MM.1S (cell line): ENCODE measurements around the gene AQR.

Experiments
- CTCF ChIP-seq: fragments of 300-600 bp; sonication (generic); IDR thresholded peaks from 2 replicates; pipeline ENCODE4 v1.5.1; 2016; ENCODE audit warnings: antibody characterized with exemption, low read length, mixed read lengths
- EZH2 ChIP-seq: fragments of 300-600 bp; sonication (generic); optimal IDR thresholded peaks from 2 replicates; pipeline ENCODE3; 2017; ENCODE audit warnings: low read depth, mild to moderate bottlenecking, antibody characterized with exemption, low read length, mixed read lengths
- EZH2phosphoT487 ChIP-seq: fragments of 300-600 bp; sonication (generic); IDR thresholded peaks from 2 replicates; pipeline ENCODE4 v1.6.1; 2018; ENCODE audit warnings: antibody characterized with exemption, low read length

DNA sequence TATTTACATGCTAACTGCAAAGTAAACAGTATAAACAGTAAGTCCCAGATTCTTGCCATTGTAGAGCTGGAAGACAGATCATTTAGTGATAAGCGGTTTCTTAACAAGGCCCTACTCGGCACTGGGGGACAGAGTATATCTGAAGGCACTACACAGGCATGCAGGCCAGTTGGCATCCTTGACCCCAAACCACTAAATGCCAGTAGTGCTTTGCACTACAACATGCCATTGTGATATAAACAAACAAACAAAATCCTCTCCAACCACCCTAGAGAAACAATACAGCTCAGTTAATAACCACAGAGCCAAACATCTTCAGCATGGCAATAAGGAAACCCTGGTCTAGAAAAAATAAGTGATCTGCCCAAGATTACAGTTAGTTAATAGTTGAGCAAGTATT is 5.3 kb downstream of the AQR start:
- no peak for TF ChIP-seq CTCF
- TF ChIP-seq EZH2, result no peak
- TF ChIP-seq EZH2phosphoT487, result no peak
